NB4 (cell line): ENCODE measurements around the gene MYOM3.

Experiments used
- CTCF ChIP-seq: IDR thresholded peaks from one replicate; pipeline ENCODE4 v1.5.1; 2012; ENCODE audit warnings: low read depth, low read length
- MAX ChIP-seq: IDR thresholded peaks from 2 replicates; pipeline ENCODE4 v1.6.1; 2011; ENCODE audit warnings: low read depth, low read length
- MYC ChIP-seq: IDR thresholded peaks from 2 replicates; pipeline ENCODE4 v1.6.1; 2011; ENCODE audit warnings: low read depth, low read length

GRCh38 chr1:24075590-24075854, 36.4 kb downstream of the MYOM3 start:
- TF ChIP-seq CTCF, result no peak
- TF ChIP-seq MAX, result no peak
- TF ChIP-seq MYC, result no peak
